WERI-Rb-1 (cell line): ENCODE results near the gene RALGPS1.

Experiments
- DNase-seq: peaks from one replicate; pipeline ENCODE4 v3.0.0-alpha.2; 2020
- H3K27ac ChIP-seq: fragments of 250-450 bp; sonication (Bioruptor Pico); 2 replicates; pipeline ENCODE4 v1.5.1; 2020; ENCODE audit warnings: mild to moderate bottlenecking, moderate library complexity
- H3K27me3 ChIP-seq: fragments of 250-450 bp; sonication (Bioruptor Pico); 2 replicates; pipeline ENCODE4 v1.5.1; 2021; ENCODE audit warnings: mild to moderate bottlenecking, low read depth, moderate library complexity; ENCODE audit not compliant: insufficient read depth, severe bottlenecking
- H3K36me3 ChIP-seq: fragments of 250-450 bp; sonication (Bioruptor Pico); 2 replicates; pipeline ENCODE4 v1.5.1; 2020; ENCODE audit warnings: mild to moderate bottlenecking, moderate library complexity
- H3K4me3 ChIP-seq: 2 replicates; pipeline ENCODE4 v1.5.1; 2011; ENCODE audit warnings: low read depth, mild to moderate bottlenecking, control low read depth, low read length
- H3K9me3 ChIP-seq: fragments of 250-450 bp; sonication (Bioruptor Pico); 2 replicates; pipeline ENCODE4 v1.5.1; 2021; ENCODE audit warnings: mild to moderate bottlenecking, moderate library complexity; ENCODE audit not compliant: severe bottlenecking
- TF ChIP-seq, protein P1 (sequence below): IDR thresholded peaks from 2 replicates; pipeline ENCODE4 v1.5.1; 2011; ENCODE audit warnings: low read depth, mild to moderate bottlenecking, control low read depth, inconsistent platforms, low read length

Gene RALGPS1

DNA sequence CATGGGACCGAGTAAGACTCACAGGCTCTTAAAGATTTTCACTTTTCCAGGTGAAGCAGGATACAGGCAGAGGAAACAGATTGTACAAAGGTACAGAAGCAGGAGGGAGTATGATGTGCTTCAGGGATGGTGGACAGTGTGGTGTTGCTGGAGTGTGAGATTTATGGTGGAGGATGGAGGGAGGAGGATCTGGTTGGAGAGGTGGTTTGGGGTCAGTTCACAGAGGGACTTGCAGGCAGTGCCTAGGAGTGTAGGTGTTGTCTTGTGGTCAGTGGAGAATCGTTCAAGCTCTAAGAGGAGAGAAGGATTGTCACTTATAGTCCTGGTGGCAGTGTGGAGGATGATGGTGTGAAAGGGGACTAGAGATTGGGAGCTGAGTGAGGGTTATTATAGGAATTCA, 11.8 kb downstream of the RALGPS1 start:
- no peak overlapping the region for H3K4me3 ChIP-seq
- H3K36me3 ChIP-seq, result no peaks in the 10 kb centered on the region
- DNase-seq, result no peak
- TF ChIP-seq, protein P1, sequence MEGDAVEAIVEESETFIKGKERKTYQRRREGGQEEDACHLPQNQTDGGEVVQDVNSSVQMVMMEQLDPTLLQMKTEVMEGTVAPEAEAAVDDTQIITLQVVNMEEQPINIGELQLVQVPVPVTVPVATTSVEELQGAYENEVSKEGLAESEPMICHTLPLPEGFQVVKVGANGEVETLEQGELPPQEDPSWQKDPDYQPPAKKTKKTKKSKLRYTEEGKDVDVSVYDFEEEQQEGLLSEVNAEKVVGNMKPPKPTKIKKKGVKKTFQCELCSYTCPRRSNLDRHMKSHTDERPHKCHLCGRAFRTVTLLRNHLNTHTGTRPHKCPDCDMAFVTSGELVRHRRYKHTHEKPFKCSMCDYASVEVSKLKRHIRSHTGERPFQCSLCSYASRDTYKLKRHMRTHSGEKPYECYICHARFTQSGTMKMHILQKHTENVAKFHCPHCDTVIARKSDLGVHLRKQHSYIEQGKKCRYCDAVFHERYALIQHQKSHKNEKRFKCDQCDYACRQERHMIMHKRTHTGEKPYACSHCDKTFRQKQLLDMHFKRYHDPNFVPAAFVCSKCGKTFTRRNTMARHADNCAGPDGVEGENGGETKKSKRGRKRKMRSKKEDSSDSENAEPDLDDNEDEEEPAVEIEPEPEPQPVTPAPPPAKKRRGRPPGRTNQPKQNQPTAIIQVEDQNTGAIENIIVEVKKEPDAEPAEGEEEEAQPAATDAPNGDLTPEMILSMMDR, result no peak
- H3K27ac ChIP-seq, result no peak overlapping the region
- H3K9me3 ChIP-seq, result no peaks in the 10 kb centered on the region
- no peaks in the 10 kb centered on the region for H3K27me3 ChIP-seq

DNA sequence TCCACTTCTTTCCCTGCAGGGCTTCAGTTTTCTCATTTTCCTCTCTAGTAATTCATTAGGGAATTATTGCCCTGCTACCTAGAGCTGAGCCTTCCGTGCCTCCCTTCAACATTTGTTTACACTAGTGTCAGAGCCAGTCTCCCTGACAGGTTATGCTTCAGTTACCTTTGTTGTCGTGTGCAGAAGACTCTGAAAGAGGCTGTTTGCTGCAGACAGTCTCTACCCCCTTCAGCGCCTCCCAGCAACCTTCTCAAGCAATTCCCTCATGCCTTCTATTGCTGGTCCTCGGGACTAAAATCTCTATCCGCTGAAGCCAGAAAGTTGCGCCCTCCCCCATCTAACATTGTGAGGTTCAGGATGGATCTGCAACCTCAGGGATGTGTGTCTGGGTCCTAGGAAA, 12.8 kb downstream of the RALGPS1 start:
- TF ChIP-seq, protein P1, result no peak
- no peak overlapping the region for H3K4me3 ChIP-seq
- no peaks in the 10 kb centered on the region for H3K9me3 ChIP-seq
- DNase-seq, result no peak
- no peaks in the 10 kb centered on the region for H3K36me3 ChIP-seq
- H3K27ac ChIP-seq, result no peak overlapping the region
- H3K27me3 ChIP-seq, result no peaks in the 10 kb centered on the region

DNA sequence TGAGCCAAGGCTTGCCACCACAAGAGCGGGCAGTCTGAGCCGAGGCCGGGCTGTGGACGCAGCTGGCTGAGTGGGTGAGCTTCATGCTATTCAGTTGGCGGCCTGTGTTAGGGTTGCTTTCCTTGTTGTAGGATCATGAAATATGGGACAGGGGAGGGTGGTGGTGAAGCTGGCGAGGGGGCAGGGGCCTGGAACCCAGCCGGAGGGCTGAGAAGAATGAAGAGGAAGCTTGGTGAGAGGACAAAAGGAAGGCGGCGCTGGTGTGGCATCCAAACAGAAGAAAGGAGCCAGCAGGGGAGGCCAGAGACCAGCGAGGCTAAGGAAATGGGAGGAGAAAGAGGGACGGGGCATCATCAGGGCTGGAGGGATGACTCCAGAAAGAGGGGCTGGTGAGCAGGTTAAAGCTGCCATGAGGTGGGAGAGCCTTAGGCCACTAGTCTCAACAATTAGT, 18.3 kb downstream of the RALGPS1 start:
- TF ChIP-seq, protein P1, result no peak
- DNase-seq, result no peak
- no peak overlapping the region for H3K27ac ChIP-seq
- H3K27me3 ChIP-seq, result no peaks in the 10 kb centered on the region
- no peaks in the 10 kb centered on the region for H3K9me3 ChIP-seq
- H3K4me3 ChIP-seq, result no peak overlapping the region
- H3K36me3 ChIP-seq, result no peaks in the 10 kb centered on the region; the same call in 1 of the 2 replicates

DNA sequence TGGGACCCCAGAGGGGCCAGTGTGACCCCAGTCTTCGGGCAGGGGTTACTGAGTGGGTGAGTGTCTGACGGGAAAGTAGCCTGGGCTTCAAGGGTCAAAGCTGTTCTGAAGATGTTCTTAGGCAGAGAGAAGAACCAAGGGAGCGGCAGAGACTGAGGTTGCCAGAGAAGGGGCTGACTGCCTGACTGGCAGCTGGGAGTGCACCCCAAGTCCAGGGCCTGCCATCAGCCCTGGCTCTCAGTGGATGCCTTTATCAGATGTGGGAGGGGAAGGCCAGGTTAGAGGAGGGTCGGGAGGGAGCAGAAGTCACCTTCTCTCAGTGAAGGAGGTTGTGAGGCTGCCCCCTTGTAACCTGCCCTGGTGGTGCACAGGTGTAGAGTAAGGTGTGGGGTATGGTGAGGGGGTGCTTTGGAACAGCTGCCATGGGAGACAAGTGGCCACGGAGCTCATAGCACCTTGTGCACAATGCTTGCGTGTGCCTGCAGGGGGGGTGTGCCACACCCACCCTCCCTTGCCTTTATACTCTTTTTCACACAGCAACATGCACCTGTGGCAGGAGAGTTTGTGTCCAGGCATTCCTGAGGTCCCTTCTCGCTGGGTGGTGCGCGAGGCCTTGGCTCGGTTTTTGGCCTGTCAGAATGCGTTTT, 18.9 kb downstream of the RALGPS1 start:
- Histone ChIP-seq H3K9me3 (no peaks in the 10 kb centered on the region), H3K36me3 (no peaks in the 10 kb centered on the region; the same call in 1 of the 2 replicates), H3K27me3 (no peaks in the 10 kb centered on the region), H3K4me3 (no peak overlapping the region), H3K27ac (no peak overlapping the region)
- no peak for DNase-seq
- TF ChIP-seq, protein P1, result no peak

DNA sequence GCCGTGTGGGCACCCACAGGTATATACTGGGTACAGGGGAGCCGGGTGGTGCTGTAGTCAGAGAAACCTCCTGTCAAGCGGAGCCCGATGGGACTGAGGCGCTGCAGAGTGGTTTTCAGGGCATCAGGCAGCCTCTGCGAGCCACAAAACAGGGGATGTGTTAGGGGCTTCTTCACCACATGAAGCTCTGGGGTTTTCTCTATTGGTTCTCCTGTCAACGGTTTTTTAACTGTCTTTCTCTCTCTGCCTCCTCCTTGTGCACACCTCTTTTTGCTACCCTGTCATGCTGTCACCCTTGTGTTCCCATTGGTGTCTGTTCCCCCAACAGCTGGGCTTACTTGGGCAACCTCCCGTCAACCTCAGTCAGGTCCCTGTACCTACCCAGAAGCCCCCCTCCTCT, 19.9 kb downstream of the RALGPS1 start:
- H3K9me3 ChIP-seq, result no peaks in the 10 kb centered on the region
- TF ChIP-seq, protein P1, result no peak
- no peaks in the 10 kb centered on the region; the same call in 1 of the 2 replicates for H3K36me3 ChIP-seq
- no peaks in the 10 kb centered on the region for H3K27me3 ChIP-seq
- DNase-seq, result no peak
- no peak overlapping the region for H3K4me3 ChIP-seq
- H3K27ac ChIP-seq, result no peak overlapping the region

DNA sequence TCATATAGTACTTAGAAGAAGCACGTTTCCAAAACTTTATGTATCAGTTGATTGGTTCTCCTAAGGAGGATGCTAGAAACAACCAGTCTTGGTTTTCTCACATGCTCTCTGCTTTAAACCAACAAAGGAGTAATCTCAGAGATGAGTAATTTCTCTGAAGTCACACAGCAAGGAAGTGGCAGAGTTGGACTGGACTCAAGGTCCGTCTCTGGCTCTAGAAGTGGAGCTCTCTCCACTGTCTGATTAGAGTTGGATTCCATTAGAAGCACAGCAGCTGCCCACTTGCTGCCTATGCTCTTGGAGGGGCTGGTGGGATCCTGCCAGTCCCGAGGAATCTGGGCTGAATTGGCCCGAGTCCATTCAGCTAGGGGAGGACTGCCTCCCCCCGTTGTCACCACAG, 21.0 kb downstream of the RALGPS1 start:
- Histone ChIP-seq H3K36me3 (no peaks in the 10 kb centered on the region; the same call in 1 of the 2 replicates), H3K4me3 (no peak overlapping the region), H3K27ac (no peak overlapping the region), H3K9me3 (no peaks in the 10 kb centered on the region), H3K27me3 (no peaks in the 10 kb centered on the region)
- DNase-seq, result no peak
- TF ChIP-seq, protein P1, result no peak
